ENCODE measurements around the gene LRP2BP.
"Not testable (repeated sequence)": the region's sequence is repeated elsewhere in the genome, so short reads cannot be mapped to it uniquely, and the experiment has no call there.

Gene LRP2BP

DNA sequence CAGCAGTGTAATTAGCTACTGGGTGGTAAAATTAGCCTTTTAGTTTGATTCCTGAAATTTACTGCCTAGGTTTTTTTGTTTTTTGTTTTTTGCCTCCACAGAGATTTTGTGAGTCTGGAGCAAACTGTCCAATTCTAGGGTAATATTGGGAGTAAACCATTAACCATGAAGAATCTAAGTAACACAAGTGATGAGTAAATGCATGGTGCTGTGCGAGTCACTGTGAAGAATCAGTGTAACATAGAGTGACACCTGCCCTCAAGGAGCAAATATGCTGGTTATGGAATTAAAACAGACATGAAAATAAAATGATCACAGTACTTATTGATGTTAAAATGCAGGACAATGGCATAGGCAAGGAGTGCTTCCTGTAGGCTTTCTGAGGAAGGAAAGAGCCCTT is 60.1 kb downstream of the LRP2BP start:
- H3K4me3 ChIP-seq (ENCODE audit: low read depth, low read length): no peak overlapping the region
- DNase-seq (ENCODE audit: low read depth): no peak

DNA sequence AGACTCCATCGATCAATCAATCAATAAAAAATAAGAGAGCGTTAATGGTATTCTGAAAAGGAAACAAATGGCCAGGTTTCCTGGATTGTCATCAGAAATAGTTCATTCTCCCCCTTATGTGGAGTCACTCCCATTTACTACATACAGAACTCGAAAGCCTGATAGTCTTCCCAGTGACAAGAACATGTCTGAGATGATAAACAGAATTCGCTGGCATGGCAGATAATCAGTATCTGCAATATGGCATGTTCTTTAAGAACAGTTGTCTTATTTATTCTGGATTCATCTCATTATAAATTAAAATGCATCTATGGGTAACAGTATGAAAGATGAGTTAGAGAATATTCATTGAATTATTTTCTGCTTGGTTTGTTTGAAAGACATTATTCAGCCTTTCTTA is 61.4 kb downstream of the LRP2BP start:
- no peak overlapping the region for H3K4me3 ChIP-seq (ENCODE audit: low read depth, low read length)
- no peak for DNase-seq (ENCODE audit: low read depth)

DNA sequence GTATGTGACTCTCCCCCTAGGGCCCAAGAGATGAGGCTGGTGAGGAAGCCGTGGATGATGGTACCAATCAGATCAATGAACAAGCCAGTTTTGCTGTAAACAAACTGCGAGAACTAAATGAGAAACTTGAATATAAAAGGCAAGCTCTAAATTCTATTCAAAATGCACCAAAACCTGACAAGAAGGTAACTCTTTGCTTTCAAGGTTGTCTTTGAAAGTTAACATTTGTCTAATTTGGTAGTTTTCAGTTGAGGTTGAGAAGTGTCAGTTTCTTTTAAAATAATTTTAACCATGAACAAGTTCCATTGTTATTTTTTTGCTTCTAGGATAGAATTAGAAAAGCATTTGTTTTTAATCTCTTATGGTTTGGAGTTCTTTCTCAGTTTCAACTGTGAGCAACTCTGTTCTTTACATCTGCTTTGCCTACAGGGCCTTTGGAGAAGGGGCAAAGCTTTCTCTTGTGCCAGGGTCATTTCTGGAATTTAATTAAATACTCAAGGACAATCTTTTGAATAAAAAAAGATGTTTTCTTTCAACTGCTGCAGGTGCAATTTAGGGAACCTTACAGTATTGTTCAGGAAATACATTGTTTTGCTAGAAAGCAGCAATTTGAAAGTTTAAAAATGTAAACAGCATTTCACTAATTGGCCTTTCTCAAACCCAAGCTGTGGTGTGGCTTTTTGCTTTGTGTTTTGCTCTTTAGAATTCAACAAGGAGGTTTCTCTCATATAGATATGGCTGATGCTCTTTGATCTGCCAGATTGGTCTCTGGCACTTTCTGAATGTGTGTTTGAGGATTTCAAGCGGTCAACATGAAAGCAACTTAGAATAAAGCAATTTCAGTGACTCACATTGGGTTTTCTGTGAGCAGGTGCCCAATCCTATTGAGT is 62.9 kb downstream of the LRP2BP start:
- no peak for DNase-seq (ENCODE audit: low read depth)
- H3K4me3 ChIP-seq (ENCODE audit: low read depth, low read length): no peak overlapping the region

DNA sequence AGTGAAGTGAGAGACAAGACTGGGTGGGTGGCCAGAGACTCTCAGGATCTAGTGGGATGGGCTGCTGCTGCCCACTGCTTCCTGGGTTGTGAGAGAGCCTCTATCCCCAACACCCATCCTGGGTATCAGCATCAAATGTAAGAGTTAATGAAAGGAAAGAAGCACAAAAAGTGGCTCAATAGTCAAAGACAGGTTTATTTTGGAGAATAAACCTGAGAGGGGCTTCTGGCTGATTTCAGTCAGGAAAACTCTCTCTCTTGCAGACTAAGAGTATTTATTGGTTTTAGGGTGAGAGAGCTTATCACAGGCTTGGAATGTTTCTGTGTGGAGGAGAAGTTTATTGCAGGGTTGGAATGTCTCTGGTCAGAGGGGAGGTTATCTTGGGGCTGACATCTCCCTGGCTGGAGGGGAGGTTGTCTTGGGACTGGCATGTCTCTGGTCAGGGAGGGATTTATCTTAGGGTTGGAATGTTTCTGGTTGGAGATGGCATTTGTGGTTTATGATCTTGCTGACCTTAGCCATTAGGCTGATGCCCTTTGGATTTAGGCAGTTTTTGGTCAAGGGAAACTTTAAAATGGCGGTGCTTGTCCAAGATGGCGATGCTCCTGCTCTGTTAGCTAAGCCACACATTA is 65.7 kb downstream of the LRP2BP start:
- not testable (repeated sequence) for H3K4me3 ChIP-seq (ENCODE audit: low read depth, low read length); DNase-seq (ENCODE audit: low read depth)

DNA sequence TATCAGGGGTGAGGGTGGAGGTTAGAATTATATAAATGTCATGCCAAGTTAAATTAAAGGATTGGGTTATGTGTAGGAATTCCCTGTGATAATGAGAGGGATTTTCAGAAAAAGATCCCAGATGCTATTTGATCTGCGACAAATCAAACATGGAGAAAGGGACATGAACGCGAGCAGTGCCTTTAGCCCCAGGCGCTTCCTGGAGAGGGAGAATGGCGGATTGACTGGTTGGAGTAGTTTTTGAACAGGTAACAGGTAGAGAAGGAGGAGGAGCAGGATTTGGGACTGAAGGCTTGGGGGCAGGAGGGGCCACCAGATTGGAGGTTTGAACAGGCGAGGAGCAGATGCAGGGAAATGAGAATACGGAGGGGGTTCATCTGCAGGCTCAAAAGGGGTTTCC is 67.1 kb downstream of the LRP2BP start:
- no peak for DNase-seq (ENCODE audit: low read depth)
- H3K4me3 ChIP-seq (ENCODE audit: low read depth, low read length): no peak overlapping the region

DNA sequence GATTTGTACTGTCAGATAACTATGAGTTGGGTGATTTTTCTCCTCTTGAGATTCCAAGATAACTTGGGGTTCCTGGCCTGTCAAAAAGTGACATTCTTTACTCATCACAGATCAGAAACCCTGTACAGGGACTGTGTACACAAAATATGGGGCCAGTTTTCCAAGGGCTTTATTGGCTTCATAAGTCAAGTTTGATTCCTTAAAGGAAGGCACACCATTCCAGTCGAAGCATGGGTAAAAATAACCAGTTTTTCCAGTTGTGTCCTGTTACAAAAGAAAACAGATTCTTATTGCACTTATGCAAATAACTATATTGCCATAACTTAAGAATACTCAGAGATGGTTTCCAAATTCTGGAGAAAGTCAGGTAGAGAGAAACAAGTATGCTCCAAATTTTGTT is 70.0 kb downstream of the LRP2BP start:
- not testable (repeated sequence) for DNase-seq (ENCODE audit: low read depth); H3K4me3 ChIP-seq (ENCODE audit: low read depth, low read length)

DNA sequence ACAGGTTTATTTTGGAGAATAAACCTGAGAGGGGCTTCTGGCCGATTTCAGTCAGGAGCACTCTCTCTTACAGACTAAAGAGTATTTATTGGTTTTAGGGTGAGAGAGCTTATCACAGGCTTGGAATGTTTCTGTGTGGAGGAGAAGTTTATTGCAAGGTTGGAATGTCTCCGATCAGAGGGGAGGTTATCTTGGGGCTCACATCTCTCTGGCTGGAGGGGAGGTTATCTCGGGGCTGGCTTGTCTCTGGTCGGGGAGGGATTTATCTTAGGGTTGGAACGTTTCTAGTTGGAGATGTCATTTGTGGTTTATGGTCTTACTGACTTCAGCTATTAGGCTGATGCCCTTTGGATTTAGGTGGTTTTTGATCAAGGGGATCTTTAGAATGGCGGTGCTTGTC is 71.4 kb downstream of the LRP2BP start:
- not testable (repeated sequence) for H3K4me3 ChIP-seq (ENCODE audit: low read depth, low read length)

DNA sequence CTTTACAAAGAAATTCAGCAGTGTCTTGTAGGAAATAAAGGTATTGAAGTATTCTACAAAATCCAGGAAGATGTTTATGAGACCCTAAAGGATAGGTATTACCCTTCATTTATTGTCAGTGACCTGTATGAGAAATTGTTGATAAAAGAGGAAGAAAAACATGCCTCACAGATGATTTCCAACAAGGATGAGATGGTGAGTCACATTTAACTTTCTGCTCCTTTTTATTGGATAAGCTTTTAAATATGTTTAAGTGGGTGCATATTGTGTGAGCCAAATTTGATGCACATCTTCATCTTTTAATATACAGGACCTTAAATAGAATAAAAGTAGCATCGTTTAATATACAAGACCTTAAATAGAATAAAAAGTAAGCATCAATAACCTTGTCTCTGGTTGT is 72.1 kb downstream of the LRP2BP start:
- no peak overlapping the region for H3K4me3 ChIP-seq (ENCODE audit: low read depth, low read length)
- no peak for DNase-seq (ENCODE audit: low read depth)

More for the DNA sequence above, 71.4 kb downstream of the LRP2BP start:
- not testable (repeated sequence) for DNase-seq (ENCODE audit: low read depth)

DNA sequence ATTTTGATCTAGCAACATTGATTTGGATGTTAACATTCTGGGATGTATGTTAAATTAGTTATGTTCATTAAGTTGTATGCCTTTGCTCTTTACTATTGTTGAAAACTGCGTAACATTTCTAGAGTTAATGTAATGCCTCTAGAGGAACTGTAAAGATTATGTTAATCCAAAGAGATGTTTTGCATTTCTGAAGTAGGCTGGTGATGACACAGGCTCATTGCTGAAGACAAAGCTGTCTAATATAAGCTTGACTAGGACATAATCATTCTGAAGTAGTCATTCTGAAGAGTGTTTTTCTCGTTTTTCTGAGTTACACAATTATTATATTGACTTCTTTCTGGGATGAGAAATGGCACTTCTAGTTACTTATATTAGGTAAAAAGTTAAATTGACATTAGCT is 72.9 kb downstream of the LRP2BP start:
- no peak overlapping the region for H3K4me3 ChIP-seq (ENCODE audit: low read depth, low read length)
- DNase-seq (ENCODE audit: low read depth): no peak

DNA sequence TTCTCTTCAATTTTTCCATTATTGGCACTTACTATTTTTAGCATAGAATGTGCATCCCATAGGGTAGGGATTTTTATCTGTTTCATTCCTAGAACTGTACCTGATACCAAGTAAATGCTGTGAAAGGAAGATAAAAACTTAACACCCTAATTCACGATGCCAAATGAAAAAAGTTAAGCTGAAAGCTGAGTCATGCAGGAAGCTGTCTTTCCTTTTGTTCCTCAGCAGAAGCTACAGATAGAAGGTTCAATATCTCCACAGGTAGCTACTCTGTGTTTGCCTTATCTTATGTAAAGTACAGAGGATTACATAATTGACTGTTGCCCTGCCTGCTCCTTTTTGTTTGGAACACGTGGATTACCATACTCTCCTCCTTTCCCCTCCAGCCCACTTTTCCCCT is 77.0 kb downstream of the LRP2BP start:
- no peak overlapping the region for H3K4me3 ChIP-seq (ENCODE audit: low read depth, low read length)
- no peak for DNase-seq (ENCODE audit: low read depth)

DNA sequence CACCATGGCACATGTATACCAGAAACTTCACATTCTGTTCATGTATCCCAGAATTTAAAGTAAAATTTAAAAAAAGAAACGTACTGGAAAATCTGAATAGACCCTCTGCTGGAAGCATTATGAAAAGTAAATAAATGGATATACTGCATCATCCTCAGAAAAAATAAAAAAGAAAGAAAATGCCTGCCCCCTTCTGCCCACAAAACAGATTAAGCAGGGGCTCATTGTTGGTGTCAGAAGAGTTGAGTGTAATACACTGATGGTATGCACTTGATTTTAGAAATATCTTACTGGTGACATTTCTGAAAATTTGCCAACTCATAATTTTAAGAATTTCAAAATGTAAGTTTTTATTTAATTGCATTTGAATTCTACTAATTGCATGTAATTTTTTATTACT is 77.8 kb downstream of the LRP2BP start:
- DNase-seq (ENCODE audit: low read depth): no peak
- H3K4me3 ChIP-seq (ENCODE audit: low read depth, low read length): no peak overlapping the region

DNA sequence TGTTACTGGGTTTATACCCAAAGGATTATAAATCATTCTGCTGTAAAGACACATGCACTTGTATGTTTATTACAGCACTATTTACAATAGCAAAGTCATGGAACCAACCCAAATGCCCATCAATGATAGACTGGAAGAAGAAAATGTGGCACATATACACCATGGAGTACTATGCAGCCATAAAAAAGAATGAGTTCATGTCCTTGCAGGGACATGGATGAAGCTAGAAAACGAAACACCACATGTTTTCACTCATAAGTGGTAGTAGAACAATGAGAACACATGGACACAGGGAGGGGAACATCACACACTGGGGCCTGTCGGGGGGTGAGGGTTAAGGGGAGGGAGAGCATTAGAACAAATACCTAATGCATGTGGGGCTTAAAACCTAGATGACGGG is 78.3 kb downstream of the LRP2BP start:
- not testable (repeated sequence) for DNase-seq (ENCODE audit: low read depth); H3K4me3 ChIP-seq (ENCODE audit: low read depth, low read length)

Measured in skeletal muscle cell (primary cell).